Measurements from ENCODE around the gene PPARD. TPM values are rescaled to one million over a fixed set of nuclear protein-coding genes. Genes with fewer than 3 reads are reported as not detected.
A peak's percentile ranks its signal among the peaks of the same experiment; 100 is the strongest.

Gene PPARD
- total and polyA plus RNA-seq, 2 of the 13 experiments (the other 11 are each of a cell fraction or from before 2014, with no cell fraction given): 6.1 to 13.3 TPM

- TF ChIP-seq KDM2A (CRISPR knock-in tag; IDR thresholded peaks at IDR 0.05; ENCODE audit: borderline replicate concordance, low read depth): peak; percentile 36; the same call in 1 of the 2 replicates
- TF ChIP-seq ZNF672 (CRISPR knock-in tag; IDR thresholded peaks at IDR 0.05): no peak
- no peak for TF ChIP-seq ZNF558 (CRISPR knock-in tag; IDR thresholded peaks at IDR 0.05; ENCODE audit: borderline replicate concordance)
- no peak for TF ChIP-seq ZFP1 (CRISPR knock-in tag; IDR thresholded peaks at IDR 0.05)
- TF ChIP-seq ZNF709 (CRISPR knock-in tag; IDR thresholded peaks at IDR 0.05): no peak
- no peak for TF ChIP-seq PRMT3 (CRISPR knock-in tag; IDR thresholded peaks at IDR 0.05; ENCODE audit: borderline replicate concordance, low read depth)
- TF ChIP-seq ZNF414 (CRISPR knock-in tag; IDR thresholded peaks at IDR 0.05): no peak
- TF ChIP-seq ZNF557 (CRISPR knock-in tag; IDR thresholded peaks at IDR 0.05): no peak
- no peak for TF ChIP-seq ZNF451 (CRISPR knock-in tag; IDR thresholded peaks at IDR 0.05)
- no peak for TF ChIP-seq ZNF3 (CRISPR knock-in tag; IDR thresholded peaks at IDR 0.05)
- TF ChIP-seq ZNF740 (CRISPR knock-in tag; IDR thresholded peaks at IDR 0.05): no peak
- no peak for TF ChIP-seq CSRNP2 (CRISPR knock-in tag; conservative IDR thresholded peaks at IDR 0.05; ENCODE audit: low read depth)
- no peak for TF ChIP-seq ZNF232 (CRISPR knock-in tag; IDR thresholded peaks at IDR 0.05; ENCODE audit: borderline replicate concordance)
- no peak for TF ChIP-seq BRD4 (CRISPR knock-in tag; IDR thresholded peaks at IDR 0.05)
- TF ChIP-seq AHR (CRISPR knock-in tag; IDR thresholded peaks at IDR 0.05): no peak
- TF ChIP-seq ZSCAN22 (CRISPR knock-in tag; IDR thresholded peaks at IDR 0.05): no peak
- no peak for TF ChIP-seq ZFP82 (CRISPR knock-in tag; IDR thresholded peaks at IDR 0.05; ENCODE audit: borderline replicate concordance)
- no peak for TF ChIP-seq NCOA5 (CRISPR knock-in tag; IDR thresholded peaks at IDR 0.05)
- TF ChIP-seq TRIM24 (CRISPR knock-in tag; IDR thresholded peaks at IDR 0.05): no peak
- TF ChIP-seq ATF2 (CRISPR knock-in tag; IDR thresholded peaks at IDR 0.05): no peak
- no peak for TF ChIP-seq CBFB (CRISPR knock-in tag; IDR thresholded peaks at IDR 0.05)
- no peak for TF ChIP-seq ZNF138 (CRISPR knock-in tag; IDR thresholded peaks at IDR 0.05; ENCODE audit: low read depth)
- TF ChIP-seq NKX3-1 (CRISPR knock-in tag; IDR thresholded peaks at IDR 0.05): no peak
- no peak for TF ChIP-seq ZNF512 (CRISPR knock-in tag; IDR thresholded peaks at IDR 0.05)
- TF ChIP-seq ZNF530 (CRISPR knock-in tag; IDR thresholded peaks at IDR 0.05; ENCODE audit: low read depth): no peak
- no peak for TF ChIP-seq ELF1 (CRISPR knock-in tag; IDR thresholded peaks at IDR 0.05)
- TF ChIP-seq ZFP36L2 (CRISPR knock-in tag; IDR thresholded peaks at IDR 0.05): no peak
- no peak for TF ChIP-seq SNAI1 (CRISPR knock-in tag; IDR thresholded peaks at IDR 0.05; ENCODE audit: borderline replicate concordance)
- TF ChIP-seq RAD21 (CRISPR knock-in tag; IDR thresholded peaks at IDR 0.05): peak; percentile 95
Measured at GRCh38 chr6:35449287-35449881, 107.0 kb downstream of the PPARD start (continued).

All from HepG2 (cell line).